ENCODE measurements around the gene TBC1D9B.

The TBC1D9B gene

DNA sequence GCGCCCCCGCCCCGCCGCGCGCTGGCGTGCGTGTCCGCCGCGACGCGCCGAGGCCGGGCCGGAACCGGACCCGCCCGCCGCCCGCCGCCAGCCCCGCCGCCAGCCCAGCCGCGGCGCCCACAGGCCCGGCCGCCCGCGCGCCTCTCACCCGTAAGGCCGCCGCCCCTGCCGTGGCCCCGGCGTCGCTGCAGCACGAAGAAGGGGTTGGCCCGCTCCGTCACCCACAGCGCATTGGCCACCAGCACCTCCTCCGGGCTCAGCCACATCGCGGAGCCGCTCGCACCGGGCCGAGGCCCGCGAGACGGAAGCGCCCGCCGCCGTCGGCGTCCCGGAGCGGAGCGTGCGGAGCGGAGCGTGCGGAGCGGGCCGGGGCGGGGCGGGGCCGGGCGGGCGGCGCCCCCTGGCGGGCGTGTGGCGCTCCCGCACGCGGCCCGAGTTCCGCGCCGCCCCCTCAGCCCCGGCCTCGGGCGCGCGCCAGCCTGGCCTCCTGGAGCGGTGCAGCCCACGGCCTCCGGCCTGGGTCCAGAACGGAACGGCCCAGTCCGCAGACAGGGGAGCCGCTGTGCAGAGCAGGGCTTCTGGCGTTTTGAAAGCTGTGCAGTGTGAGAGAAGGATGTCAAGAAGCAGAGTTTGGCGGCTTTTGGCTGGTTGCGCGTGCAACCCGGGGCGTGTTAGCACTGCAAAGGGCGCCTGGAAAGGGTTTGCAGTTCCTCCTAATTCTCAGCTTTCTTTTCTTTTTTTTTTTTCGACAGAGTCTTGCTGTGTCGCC lies at the start of gene TBC1D9B:
TSS of gene TBC1D9B (minus strand) at position 342 of the 769 bp plus-strand sequence. CDS start at position 266, 76 bp downstream.
- Histone ChIP-seq H3K4me1 (peaks cover 35% of the 10 kb centered on the region), H3K27ac (peak within 1 kb of the TSS; percentile 83), H3K36me3 (peaks cover 30% of the 10 kb centered on the region), H3K9me3 (no peaks in the 10 kb centered on the region), H4K20me1 (peaks cover 44% of the 10 kb centered on the region), H3K4me3 (peak within 1 kb of the TSS; percentile 86), H3K4me2 (peak within 1 kb of the TSS; percentile 99), H3K27me3 (no peaks in the 10 kb centered on the region), H3K9ac (peak within 1 kb of the TSS; percentile 91)
- TF ChIP-seq Cebpa-rat (IDR thresholded peaks at IDR 0.05), result no peak

DNA sequence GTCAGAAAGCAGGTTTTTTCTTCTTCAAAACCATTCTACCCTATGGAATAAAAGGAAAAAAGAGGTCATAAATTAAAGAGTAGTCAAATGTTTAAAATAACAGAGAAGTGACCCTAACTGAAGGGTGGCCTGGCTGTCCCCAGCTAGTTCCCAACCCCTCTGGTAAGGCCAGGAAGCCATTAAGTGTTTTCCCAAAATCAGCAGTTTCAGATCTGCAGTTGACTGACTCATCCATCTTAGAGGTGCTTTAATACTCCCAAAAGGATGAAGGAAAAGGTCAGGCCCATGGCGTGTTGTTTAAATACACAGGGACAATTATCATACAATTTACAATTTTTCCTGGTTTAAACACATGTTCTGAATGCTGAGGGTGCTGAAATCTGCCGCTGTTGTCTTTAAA lies 47.9 kb upstream of the TBC1D9B start:
- peaks cover 80% of the 10 kb centered on the region for H3K36me3 ChIP-seq
- no peak overlapping the region for H3K4me3 ChIP-seq
- no peak for TF ChIP-seq Cebpa-rat (IDR thresholded peaks at IDR 0.05)
- H3K4me1 ChIP-seq, result no peaks in the 10 kb centered on the region
- 0 out of 2 replicates have a peak, but pooled peaks cover 6% of the 10 kb centered on the region for H4K20me1 ChIP-seq
- H3K27ac ChIP-seq, result no peak overlapping the region
- H3K4me2 ChIP-seq, result no peak overlapping the region
- H3K27me3 ChIP-seq, result no peaks in the 10 kb centered on the region
- no peak overlapping the region for H3K9ac ChIP-seq
- no peaks in the 10 kb centered on the region for H3K9me3 ChIP-seq

DNA sequence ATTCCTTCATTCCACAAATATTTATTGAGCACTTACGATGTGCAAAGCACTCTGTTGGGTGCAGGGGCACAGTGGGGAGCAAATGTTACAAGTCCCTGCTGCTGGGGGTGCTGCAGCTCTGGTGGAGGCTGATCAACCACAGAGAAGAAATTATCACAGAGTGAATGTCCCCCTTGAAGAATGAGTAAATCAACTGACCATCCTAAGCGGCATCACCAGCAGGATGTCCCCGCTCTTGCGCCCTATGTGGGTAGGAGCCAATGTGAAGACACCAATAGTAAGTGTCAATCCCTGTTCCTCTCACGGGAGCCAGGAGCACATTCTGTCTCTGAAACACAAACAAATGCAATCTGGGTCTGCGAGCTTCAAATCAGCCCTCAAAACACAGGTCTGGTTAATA lies 47.4 kb upstream of the TBC1D9B start:
- no peak for TF ChIP-seq Cebpa-rat (IDR thresholded peaks at IDR 0.05)

DNA sequence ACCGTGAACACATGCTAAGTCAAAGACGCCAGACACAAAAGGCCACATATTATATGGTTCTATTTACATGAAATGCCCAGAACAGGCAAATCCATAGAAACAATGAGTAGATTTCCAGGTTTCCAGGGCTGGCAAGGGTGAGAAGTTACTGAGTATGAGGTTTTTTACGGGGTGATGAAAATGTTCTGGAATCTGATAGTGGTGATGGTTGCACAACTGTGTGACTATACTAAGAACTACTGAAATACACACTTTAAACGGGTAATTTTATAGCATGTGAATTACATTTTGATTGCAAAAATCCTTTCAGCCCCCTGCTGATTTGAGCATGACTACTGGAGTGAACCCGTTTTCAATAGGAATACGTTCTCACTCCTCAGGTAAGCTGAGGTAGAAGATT lies 46.7 kb upstream of the TBC1D9B start:
- H3K27ac ChIP-seq, result no peak overlapping the region
- H3K9ac ChIP-seq, result no peak overlapping the region
- no peaks in the 10 kb centered on the region for H3K27me3 ChIP-seq
- no peak overlapping the region for H3K4me2 ChIP-seq
- no peaks in the 10 kb centered on the region for H3K4me1 ChIP-seq
- no peak overlapping the region for H3K4me3 ChIP-seq
- H3K9me3 ChIP-seq, result no peaks in the 10 kb centered on the region
- TF ChIP-seq Cebpa-rat (IDR thresholded peaks at IDR 0.05), result no peak
- 0 out of 2 replicates have a peak, but pooled peaks cover 6% of the 10 kb centered on the region for H4K20me1 ChIP-seq
- peaks cover 76% of the 10 kb centered on the region for H3K36me3 ChIP-seq

More for the DNA sequence above, 47.4 kb upstream of the TBC1D9B start:
- H3K36me3 ChIP-seq, result peaks cover 78% of the 10 kb centered on the region
- no peak overlapping the region for H3K4me2 ChIP-seq
- no peak overlapping the region for H3K4me3 ChIP-seq
- no peaks in the 10 kb centered on the region for H3K4me1 ChIP-seq
- no peaks in the 10 kb centered on the region for H3K9me3 ChIP-seq
- no peak overlapping the region for H3K27ac ChIP-seq
- 0 out of 2 replicates have a peak, but pooled peaks cover 6% of the 10 kb centered on the region for H4K20me1 ChIP-seq
- H3K27me3 ChIP-seq, result no peaks in the 10 kb centered on the region
- no peak overlapping the region for H3K9ac ChIP-seq

DNA sequence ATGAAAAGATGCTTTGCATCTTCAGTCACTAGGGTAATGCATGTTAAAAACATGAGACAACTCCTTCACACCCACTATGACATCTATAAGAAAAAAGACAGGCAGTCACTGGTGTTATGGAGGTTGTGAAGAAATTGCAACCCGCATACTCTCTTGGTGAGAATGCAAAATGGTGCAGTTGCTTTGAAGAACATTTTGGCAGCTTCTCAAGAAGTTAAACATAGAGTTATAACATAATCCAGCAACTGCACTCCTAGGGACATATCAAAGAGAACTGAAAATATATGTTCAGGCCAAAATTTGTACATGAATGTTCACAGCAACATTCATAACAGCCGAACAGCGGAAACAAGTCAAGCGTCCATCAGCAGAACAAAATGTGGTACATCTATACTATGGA lies 46.3 kb upstream of the TBC1D9B start:
- Histone ChIP-seq H3K27ac (no peak overlapping the region), H3K9ac (no peak overlapping the region), H4K20me1 (0 out of 2 replicates have a peak, but pooled peaks cover 6% of the 10 kb centered on the region), H3K4me3 (no peak overlapping the region), H3K36me3 (peaks cover 72% of the 10 kb centered on the region), H3K27me3 (no peaks in the 10 kb centered on the region), H3K9me3 (no peaks in the 10 kb centered on the region), H3K4me2 (no peak overlapping the region), H3K4me1 (no peaks in the 10 kb centered on the region)
- TF ChIP-seq Cebpa-rat (IDR thresholded peaks at IDR 0.05), result no peak

DNA sequence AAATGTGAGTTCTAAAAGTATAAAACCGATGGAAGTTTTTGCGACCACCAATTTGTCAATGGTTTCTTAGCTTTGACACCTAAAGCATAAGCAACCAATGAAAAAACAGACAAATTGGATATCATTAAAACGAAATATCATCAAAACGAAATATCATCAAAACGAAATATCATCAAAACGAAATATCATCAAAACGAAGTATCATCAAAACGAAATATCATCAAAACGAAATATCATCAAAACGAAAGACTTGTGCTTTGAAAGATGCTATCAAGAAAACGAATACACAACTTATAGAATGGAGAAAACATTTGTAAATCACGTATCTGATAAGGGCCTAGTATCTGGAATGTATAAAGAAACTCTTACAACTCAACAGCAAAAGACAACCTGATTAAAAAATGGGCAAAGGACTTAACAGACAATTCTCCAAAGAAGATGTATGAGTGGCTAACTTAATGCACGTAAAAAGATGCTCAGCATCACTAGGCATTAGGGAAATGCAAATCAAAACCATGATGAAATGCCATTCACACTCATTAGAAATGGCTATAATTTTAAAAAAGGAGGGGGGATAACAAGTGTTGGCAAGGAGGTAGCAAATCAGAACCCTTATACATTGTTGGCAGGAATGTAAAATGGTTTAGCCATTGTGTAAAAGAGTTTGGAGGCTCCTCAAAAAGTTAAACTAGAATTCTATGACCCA lies 29.4 kb upstream of the TBC1D9B start:
- Histone ChIP-seq H3K27me3 (no peaks in the 10 kb centered on the region), H3K4me1 (no peaks in the 10 kb centered on the region), H3K27ac (no peak overlapping the region), H3K36me3 (no peaks in the 10 kb centered on the region), H3K4me3 (no peak overlapping the region), H3K9me3 (no peaks in the 10 kb centered on the region), H3K9ac (no peak overlapping the region), H4K20me1 (no peaks in the 10 kb centered on the region), H3K4me2 (no peak overlapping the region)
- TF ChIP-seq Cebpa-rat (IDR thresholded peaks at IDR 0.05), result no peak

DNA sequence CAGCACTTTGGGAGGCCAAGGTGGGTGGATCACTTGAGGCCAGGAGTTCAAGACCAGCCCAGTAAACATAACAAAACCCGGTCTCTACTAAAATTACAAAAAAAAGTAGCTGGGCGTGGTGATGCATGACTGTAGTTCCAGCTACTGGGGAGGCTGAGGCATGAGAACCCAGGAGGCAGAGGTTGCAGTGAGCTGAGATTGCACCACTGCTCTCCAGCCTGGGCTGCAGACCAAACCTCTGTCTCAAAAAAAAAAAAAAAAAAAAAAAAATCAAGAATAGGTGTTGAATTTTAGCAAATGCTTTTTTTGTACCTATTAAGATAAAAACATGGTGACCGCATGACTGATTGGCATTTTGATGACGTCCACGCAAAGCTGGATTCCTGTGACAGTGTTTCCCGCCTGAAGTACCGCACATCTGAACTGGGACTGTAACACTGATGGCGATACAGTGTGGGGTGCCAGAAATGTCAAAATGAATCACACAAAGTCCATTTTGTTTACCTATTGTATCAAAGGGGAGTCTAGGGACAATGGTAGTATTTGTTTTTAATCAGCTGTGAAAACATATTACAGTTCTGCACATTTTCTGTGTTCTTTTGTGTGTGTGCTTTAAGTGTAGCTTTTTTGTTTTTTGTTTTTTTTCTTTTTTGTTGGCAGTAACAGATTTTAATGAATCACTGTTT lies 23.2 kb upstream of the TBC1D9B start:
- H3K36me3 ChIP-seq, result no peaks in the 10 kb centered on the region
- no peak overlapping the region for H3K27ac ChIP-seq
- H3K9me3 ChIP-seq, result no peaks in the 10 kb centered on the region
- no peak overlapping the region for H3K4me2 ChIP-seq
- H4K20me1 ChIP-seq, result no peaks in the 10 kb centered on the region
- no peak for TF ChIP-seq Cebpa-rat (IDR thresholded peaks at IDR 0.05)
- H3K4me3 ChIP-seq, result no peak overlapping the region
- H3K4me1 ChIP-seq, result no peaks in the 10 kb centered on the region
- no peaks in the 10 kb centered on the region for H3K27me3 ChIP-seq
- H3K9ac ChIP-seq, result no peak overlapping the region

DNA sequence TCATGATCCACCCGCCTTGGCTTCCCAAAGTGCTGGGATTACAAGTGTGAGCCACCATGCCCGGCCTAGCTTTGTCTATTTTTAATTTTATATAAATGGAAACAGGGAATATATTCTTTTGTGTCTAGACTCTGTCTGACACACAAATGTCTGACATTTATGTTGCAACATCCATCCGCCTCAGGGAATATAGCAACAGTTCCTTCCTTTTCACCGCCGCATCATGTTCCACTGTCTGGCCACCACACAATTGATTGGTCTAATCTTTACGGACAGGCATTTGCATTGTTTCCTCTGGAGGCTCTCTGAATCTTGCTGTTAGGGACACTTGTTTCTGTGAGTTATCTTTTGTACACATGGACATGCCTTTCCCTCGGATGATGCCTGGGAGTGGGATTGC lies 20.1 kb upstream of the TBC1D9B start:
- no peak overlapping the region for H3K27ac ChIP-seq
- no peak overlapping the region for H3K4me3 ChIP-seq
- H3K4me2 ChIP-seq, result no peak overlapping the region
- no peaks in the 10 kb centered on the region for H3K27me3 ChIP-seq
- peaks cover 11% of the 10 kb centered on the region for H3K4me1 ChIP-seq
- no peaks in the 10 kb centered on the region for H4K20me1 ChIP-seq
- H3K9me3 ChIP-seq, result peaks cover 6% of the 10 kb centered on the region; the same call in 1 of the 2 replicates
- TF ChIP-seq Cebpa-rat (IDR thresholded peaks at IDR 0.05), result no peak
- H3K9ac ChIP-seq, result no peak overlapping the region
- no peaks in the 10 kb centered on the region for H3K36me3 ChIP-seq

DNA sequence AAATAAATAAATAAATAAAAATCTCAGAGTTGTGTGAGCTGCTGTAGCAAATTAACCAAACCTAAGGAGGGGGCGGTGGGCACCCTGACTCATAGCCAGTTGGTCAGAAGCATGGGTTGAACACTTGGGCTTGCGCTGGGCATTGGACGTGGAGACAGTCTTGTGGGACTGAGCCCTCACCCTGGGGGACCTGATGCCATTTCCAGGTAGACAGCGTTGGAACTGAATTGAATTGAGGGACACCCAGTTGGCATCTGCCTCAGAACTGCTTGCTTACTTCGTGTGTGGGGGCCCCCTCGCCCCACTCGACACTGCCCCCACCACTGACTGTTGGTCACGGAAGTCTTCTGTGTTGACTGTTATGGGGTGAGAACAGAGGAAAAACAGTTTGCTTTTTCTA lies 19.0 kb upstream of the TBC1D9B start:
- H4K20me1 ChIP-seq, result no peaks in the 10 kb centered on the region
- H3K4me3 ChIP-seq, result no peak overlapping the region
- no peak overlapping the region for H3K27ac ChIP-seq
- peaks cover 14% of the 10 kb centered on the region for H3K4me1 ChIP-seq
- no peak for TF ChIP-seq Cebpa-rat (IDR thresholded peaks at IDR 0.05)
- H3K36me3 ChIP-seq, result no peaks in the 10 kb centered on the region
- no peak overlapping the region for H3K4me2 ChIP-seq
- H3K27me3 ChIP-seq, result no peaks in the 10 kb centered on the region
- H3K9me3 ChIP-seq, result peaks cover 10% of the 10 kb centered on the region
- H3K9ac ChIP-seq, result no peak overlapping the region
